HG03439 (cell line): ENCODE data around the gene SIRT7.

Experiments
- ATAC-seq: cut with Tn5 transposase; IDR thresholded peaks from one replicate; pipeline ENCODE4 v1.9.1; 2021; ENCODE audit warnings: mild to moderate bottlenecking, moderate library complexity; ENCODE audit not compliant: unreplicated experiment

SIRT7 gene

DNA sequence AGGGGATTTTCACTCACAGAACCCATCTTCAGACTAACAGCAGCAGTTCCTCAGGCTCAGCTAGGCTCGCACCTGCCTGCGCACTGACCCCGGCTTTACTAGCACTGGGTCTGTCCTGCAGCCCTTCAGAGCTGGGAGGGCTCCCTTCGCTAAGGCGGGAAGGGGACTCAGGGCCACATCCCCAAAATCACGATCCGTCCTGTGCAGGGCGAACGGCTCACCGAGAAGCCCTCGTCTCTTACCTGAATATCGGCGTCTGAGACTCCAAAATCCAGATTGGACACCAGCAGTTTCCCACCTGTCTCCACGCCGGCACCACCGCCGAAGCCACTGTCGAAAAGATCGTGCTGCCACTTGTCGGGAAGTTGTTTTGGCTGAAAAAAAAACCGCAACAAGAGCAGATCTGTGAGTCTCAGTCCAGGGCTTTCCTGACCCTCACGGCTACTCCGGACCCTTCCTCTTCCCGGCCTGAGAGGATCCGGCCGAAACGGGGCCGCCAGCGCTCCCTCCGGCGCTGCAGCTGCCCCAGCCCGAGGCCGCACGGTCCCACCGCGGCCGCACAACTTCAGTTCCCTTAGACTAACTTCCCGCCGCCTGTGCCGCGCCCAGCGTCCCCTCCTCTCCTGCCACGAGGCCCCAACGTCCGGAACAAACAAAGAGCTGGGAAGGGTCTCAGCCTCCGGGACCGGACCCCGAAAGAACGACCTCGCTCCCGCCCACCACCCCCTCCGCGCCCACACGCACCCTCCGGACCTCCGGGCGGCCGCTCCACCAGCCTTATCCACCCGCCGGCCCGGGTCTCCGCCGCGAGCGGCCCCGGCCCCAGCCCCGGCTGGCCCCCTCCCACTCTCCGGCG is 27.3 kb downstream of the SIRT7 start:
- peak; percentile 1 for ATAC-seq

DNA sequence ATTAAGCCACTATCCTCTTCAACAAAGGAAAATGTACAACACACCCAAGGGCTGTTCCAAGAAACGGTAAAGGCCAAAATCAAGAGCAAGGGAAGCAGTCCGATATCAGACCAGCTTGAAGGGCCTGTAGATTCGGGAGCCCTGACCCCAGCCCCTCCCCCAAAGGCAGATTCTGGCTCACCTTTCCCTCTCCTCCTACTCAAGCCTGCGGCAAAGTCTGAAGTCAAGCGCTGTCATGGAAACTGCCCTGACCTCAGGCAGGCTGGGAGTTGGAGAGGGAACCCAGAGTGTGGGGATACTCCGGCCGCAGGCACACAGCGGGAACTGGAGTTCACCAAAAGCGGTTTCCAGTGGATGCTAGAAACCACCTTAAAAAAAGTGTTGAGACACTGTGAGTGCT is 28.4 kb downstream of the SIRT7 start:
- no peak for ATAC-seq

DNA sequence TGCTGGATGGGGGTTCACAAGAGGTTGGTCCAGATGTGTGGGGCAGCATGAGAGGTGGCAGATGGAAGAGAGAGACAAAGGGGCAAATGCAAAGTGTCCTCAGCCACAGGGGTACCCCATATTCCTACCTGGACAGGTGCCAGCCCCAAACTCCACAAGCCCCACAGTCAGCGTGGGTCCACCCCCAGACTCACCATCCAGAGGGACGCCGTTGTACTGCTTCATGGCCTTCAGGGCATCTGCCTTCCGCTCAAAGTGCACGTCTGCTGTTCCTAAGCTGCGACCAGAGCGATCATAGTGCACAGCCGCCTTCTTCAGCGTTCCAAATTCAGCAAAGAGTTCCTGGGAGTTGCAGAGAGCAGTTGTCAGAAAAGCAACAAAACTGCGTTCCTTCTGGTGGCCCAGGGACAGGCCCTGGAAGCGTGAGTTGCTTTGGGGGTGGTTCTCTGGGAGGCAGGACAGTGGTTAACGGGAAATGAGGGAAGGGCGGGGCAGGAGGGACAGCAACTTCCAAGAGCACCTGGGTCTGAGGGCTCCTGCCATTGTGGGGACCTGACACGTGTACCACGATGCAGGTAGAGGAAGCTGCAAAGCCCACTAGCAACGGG is 28.9 kb downstream of the SIRT7 start:
- no peak for ATAC-seq

DNA sequence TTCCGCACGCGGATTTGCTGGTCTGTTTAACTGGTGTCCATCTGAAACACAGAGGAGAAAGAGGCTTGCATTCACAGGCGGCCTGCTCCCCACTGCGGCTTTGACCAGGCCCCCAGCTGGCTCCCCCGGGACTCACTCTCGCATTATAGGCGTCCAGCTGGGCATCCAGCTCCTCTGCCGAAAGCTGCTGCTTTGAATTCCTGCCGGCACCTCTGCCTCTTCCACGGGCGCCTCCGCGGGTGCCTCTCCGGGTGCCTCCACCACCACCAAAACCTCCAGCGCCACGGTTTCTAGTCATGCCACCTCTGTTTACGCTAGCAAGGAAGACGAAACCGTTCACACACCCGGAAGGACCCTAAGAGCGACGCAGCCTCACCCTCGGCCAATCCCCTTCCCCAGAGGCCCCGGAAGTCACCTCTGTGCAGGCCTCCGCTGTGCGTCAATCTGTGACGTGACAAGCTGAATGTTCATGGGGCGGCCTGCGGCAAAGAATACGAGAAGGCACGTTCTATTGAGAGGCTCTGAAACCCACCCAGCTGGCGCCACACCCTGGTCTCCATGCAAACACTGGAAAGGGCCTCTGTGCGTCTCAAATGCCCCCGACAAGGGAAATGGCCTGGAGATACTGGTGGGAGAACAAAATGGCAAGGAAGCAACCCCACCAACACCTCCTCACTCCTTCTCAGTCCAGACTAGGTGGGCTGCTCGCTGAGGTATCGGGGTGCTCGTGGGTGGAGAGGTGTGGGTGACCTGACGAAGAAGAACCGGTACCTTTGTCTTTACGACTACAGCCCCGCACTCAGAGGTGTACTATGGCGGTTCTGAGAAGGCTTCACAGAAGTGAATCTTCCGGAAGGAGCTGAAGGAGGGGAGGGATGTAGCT is 29.6 kb downstream of the SIRT7 start:
- ATAC-seq = no peak

DNA sequence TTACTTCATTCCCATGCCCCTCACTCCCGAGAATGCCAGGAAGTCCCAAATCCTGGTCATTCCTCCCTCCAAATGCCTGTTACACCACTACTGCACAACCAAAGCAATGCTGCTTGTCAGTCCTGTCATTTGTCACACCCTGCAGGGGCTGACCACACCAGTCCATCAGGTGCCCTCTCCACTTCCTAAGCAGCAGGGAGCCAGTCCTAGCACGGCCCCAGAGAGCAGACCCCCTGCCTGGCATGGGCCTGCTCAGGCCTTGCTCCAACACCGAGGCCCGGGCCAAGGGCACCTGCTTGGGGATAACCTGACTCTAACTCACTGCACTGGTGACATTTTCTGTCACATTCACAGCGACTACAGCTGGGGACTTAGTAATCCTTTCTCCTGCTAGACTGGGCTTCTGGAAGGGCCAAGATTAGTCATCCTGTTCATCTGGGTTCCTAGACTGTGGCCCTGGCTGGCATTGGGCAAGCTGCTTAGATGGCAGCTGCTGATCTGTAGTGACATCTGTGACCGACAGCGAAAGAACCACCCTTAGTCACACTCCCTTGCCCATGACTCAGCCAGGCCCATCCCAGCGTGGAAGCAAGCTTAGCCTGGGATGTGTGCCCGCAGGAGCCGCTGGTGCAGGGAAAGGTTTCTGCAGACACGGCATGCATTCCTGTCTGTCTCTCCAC is 32.0 kb downstream of the SIRT7 start:
- no peak for ATAC-seq

DNA sequence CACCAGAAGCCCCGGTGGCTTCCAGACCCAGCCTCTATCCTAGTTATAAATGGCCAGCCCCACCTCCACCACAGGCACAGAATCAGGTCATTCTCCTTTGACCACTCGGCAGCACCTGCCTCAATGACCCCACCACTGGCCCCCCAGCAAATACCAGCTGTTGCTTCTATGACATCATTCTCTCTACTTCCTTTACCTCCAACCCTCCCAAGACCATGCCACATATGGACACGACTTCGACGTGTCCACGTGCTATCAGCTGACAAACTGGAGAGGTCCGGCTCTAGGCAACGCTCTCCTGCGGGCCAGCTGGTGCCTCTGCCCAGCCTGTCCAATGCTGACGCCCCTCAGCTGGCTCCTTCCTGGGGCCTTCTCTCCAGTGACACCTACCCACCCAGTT is 32.5 kb downstream of the SIRT7 start:
- ATAC-seq = no peak

DNA sequence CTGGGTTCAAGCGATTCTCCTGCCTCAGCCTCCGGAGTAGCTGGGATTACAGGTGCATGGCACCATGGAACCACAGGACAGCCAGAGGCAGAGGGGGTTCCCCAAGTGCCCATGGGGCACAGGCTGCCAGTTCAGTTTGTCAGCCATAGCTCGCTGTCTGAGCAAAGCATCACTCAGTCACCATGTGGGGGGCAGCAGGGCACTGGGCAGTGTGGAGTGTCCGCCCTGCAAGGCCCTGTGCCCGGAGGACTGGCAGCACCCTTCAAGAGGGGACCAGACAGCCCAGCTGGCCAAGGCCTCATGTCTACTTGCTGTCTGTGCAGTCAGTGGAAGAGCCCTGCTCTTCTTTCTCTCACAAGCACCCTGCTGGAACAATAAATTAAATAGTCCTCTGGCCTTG is 33.0 kb downstream of the SIRT7 start:
- ATAC-seq = no peak

DNA sequence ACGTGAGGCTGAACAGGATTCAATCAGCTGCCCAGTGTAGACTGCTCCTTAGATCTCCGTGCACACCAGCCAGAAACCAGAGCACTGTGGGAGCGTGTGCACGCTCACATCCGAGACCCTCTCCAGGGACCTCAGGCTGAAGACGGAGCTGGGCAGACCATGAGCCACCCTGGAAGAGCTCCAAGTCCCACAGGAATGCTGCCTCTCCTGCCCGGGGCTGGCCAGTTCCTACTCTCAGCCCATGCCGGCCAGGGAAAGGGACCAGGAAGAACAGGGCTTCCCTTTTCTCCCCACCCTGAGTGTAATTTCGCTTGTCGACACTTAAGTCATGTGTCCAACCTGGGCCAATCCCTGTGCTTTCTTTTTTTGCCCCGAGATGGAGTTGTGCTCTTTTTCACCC is 33.5 kb downstream of the SIRT7 start:
- ATAC-seq = no peak

DNA sequence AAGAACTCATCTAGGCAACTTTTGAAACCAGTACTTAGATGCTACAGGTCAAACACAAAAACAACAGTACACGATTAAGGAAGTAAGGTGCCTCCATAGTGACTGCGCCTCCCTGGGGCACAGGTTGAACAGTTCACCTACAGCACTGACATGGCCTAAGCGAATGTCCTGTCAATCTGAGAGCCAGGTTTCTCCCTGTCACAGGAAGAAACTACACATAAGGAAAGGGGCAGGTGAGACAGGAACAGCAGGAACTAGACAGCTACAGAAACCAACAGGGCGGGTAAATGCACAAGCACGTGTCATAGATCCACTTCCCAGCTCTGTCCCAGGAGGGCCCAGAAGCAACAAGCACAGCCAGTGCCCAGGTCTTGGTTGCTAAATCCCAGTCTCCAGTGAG is 38.9 kb downstream of the SIRT7 start:
- ATAC-seq = no peak

DNA sequence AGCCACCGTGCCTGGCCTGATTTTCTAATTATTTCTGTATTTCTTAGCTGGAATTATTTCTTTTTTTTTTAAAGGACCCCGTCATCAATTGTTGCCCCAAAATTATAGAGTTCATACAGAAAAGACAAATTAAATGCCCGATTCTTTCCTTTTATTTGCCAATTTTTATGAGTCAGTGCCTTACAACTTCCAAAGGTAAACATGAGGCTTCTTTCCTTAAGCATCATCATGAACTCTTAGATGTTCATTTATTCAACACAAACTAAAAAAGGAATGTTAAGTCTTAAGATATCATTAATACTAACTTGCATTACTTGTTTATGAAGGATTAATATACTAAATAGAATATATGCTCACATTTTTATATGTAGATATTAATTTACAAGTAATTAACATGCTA is 39.7 kb downstream of the SIRT7 start:
- ATAC-seq = no peak

DNA sequence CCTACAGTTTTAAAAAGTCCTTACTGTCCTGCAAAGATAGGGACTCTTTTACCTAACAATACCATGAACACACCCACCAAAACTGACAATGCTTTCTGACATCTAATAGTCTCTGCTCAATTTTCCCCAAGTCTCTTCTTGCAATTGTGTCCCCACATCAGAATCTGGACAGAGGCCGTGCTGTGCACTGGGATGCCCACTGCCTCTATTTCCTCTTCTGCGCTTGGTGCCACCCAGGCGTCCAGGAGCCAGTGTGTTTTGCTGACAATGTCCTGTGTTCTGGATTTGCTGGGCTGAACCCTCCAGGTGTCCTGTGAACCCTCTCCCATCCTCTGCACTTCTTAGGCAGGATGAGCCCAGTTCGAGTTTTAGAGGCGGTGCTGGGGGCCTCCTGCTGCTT is 40.4 kb downstream of the SIRT7 start:
- no peak for ATAC-seq

DNA sequence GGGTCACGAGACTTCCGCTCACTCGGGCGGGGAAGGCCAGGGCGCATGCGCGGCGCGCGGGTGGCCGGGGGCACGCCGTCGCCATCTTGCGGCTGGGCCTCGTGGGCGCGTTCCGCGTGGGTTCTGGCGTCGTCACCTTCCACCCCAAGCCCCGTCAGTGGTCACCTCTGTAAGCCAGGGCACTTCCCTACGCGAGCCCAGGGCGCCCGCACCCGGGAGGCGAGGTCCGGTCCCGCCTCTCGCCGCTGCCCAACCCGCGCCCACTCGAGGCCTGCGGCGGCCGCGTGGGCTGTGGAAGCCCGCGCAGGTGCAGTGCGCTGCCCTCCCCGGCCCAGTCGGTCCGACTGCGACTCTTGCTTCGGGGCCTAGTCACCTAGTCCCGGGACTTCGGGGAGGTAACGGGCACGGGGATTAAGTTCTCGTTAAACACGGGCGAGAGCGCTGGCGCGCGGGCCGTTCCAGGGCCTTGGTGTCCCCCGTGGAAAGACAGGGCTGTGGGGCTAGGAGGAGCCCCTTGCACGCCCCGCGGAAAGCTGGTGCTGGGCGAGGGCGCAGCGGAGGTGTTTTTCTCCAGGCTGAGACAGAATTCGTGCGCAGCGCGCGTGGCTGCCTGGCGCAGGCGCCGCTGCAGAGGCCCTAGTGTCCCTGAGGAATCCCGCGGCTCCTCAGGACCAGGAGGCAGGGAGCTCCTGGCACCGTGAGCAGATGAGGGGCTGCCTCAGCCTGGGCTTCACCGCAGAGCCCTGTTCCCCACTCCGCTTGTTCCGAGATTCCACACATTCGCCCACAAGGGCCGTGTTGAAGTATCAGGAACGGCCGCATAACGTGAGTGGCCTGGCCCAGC is 46.4 kb downstream of the SIRT7 start:
- ATAC-seq = peak; percentile 47

DNA sequence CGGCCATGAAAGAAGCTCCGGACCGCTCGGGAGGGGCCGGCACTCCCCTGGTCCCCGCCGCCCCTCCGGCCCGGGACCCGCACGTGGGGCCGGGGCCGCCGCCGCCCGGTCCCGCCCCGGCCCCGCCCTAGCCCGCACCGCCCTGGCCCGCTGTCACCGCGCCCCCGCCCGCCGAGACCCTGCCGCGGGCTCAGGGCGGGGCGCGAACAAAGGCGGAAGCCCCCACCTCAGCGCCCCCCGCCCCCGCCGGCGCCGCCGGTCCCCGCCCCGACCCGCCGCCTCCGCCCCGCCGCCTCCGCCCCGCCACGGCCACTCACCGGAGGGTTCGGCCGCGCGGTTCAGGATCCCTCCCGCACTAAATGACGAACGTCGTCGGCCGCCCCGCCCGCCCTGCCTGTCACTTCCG is 47.0 kb downstream of the SIRT7 start, which contains the start of gene ARHGDIA:
TSS of gene ARHGDIA (minus strand) at position 357 of the 406 bp plus-strand sequence. CDS start 1,407 bp downstream, outside the sequence.
- peak; percentile 14 for ATAC-seq

DNA sequence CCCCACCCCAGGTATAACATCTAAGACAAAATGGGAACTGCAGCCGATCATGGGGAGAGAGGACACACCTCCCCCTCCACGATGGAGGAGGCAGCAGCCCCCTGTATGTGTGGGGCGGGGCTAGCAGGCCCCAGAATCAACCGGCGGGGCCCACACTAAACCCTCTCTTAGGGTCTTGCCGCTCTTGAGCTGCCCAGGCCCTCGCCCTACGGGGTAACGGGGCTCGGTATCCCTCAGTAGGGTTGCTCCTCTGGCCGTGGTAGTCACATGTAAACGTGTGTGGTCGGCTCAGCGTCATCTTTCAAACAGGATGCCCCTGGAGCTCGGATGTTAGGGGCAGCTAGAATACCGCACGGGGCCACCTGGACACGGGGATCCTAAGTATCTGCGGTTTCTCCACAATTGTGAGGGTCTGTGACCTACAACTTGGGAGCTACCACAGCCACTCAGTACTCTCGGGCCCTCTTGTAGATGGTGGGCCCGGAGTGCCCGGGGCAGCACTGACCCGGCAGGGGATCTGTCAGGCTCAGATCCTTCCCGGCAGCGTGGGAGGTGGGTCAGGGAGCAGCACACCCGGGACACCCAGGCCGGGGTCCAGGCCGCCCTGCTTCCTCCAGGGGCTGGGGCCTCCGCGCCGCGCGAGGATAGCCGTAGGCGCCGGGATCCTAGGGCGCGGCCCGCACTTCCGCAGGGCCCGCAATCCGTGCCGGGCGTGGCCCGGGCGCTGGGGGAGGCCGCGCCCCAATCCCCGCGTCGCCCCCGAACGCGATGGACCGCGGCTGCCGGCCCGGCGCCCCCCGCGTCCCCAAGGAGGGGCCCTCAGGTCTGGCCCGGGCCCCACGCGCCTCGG is 47.6 kb downstream of the SIRT7 start:
- peak; percentile 7 for ATAC-seq

DNA sequence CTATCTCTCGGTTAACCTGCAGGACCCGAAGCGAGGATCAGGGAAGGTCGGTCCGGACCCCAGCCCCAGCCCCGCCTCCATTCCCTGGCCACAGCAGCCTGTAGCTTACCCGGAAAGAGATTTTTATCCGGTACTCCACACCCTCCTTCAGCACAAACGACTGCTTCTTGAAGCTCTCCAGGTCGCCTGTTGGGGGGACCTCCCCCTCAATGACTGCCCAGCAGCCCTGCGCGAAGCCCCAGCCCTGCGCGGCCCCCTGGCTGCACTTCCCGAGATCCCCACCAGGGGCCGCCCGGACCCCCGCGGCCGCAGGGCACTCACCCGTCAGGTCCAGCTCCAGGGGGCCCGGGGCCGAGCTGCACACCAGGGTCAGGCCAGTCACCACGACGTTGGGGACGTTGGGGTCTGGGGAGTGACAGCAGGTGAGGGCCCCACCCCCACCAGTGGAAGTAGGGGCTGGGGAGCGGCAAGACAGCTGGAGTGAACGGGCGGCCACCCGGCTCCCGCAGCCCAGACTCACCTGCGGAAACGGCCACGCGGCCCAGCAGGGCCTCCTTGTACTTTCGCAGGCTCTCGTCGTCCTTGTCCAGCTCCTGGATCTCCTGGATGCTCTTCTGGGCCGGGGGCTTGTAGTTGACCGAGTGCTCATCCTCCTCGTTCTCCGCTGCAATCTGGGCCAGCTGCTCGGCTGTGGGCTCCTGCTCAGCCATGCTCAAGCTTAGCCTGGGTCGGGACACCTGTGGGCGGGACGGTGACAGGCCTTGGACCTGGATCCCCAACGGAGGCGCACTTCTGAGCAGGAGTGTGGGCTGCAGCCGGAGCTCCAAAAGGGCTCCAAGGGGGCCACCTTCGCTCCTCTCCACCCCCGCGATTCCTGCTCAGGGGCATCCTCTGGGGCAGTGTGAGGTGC is 48.5 kb downstream of the SIRT7 start:
- no peak for ATAC-seq

DNA sequence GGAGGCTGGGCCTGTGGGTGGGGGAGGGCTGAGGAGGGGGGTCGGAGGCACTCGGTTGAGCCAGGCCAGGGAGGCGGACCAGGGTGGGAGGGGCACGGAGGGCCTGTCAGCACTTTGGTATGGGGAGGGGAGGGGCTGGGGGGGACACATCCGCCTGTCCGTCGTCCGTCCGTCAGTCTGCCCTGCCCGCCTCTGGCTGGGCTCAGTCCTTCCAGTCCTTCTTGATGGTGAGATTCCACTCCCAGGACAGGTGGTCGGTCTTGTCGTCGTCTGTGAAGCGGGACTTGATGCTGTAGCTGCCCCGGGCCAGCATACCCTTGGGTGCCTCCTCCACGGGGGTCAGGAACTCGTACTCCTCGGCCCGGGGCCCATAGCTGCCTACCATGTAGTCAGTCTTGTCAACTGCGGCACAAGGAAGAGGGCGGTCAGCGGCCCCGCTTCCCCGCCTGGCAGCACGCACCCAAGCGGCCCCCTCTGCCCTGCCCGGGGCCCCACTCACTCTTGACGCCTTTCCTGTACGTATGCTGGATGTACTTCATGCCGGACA is 49.2 kb downstream of the SIRT7 start:
- ATAC-seq = no peak

DNA sequence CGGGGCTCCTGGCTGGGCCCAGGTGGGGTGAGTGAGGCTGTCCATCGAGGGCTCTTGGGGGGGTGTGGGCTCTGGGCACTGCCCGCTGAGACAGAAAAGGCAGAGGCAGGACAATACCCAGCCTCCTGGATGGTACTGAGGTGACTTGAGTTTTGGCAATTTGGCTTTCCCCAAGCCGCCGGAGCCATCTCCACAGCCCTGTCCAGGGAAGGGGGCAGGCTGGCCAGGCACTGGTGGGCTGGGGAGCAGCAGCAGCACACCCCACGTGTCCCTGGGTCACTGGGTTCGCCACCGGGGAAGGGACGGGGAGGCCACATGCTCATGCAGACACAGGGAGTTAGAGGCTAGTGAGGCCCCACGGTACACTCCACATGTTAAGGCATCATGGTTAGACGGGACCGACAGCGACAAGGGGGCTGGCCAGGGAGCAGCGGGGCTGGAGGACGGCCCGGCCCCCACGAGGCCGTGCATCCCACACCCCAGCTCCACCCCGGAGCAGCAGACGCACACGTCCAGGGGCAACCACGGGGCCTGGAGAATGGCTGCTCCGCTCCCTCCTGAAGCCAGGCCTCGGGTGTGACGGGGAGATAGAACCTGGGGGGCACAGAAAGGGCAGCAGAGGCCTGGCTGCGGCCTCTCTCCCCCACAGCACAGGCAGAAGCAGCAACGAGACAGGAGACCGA is 49.8 kb downstream of the SIRT7 start:
- no peak for ATAC-seq
